ENCODE measurements around the gene GATD1.

Gene GATD1

GRCh38 chr11:799641-800316, 22.5 kb upstream of the GATD1 start:
- TF ChIP-seq KLF8 (tag by site-specific recombination; IDR thresholded peaks at IDR 0.05) (0 out of 2 replicates have a peak, but pooled peaks have one; percentile 23), HIC1 (tag by site-specific recombination; IDR thresholded peaks at IDR 0.05) (0 out of 2 replicates have a peak, but pooled peaks have one; percentile 15), ZNF146 (tag by site-specific recombination; IDR thresholded peaks at IDR 0.05) (no peak)
- Histone ChIP-seq H3K27ac (ENCODE audit: extremely low read depth, low read depth, low read length) (no peak overlapping the region), H3K9me3 (ENCODE audit: control insufficient read depth, insufficient read depth, low read depth, low read length) (no peaks in the 10 kb centered on the region), H3K36me3 (ENCODE audit: control insufficient read depth in 2 of 2, insufficient read depth in 1 of 2, low read length in 2 of 2) (peaks cover 0 to 54% of the 10 kb centered on the region in 2 experiments; a peak in 1 of 3 replicates), H3K4me3 (ENCODE audit: low read depth, low read length) (no peak overlapping the region), H3K4me1 (ENCODE audit: control insufficient read depth, insufficient read depth, low read length) (peaks cover 6% of the 10 kb centered on the region)
- ChIA-PET CTCF (interaction anchor here (1.2 kb wide), 1 partner anchor 11 kb away, joined by 6 read pairs; no protein-coding TSS in a partner anchor), POLR2A (interaction anchor here (1.3 to 1.5 kb wide), 2 partner anchors 9 to 21 kb away, joined by 3 read pairs; partner anchors contain the start of gene RPLP2)

- peak within 1 kb of the TSS; percentile 90 for H3K4me3 ChIP-seq (ENCODE audit: low read depth, low read length)
- ChIA-PET CTCF (interaction anchor here (1.2 kb wide), 1 partner anchor 13 kb away, joined by 6 read pairs; no protein-coding TSS in a partner anchor), POLR2A (interaction anchor here (0.6 to 0.7 kb wide), 2 partner anchors 8 to 15 kb away, joined by 3 read pairs; no protein-coding TSS in a partner anchor)
- H3K36me3 ChIP-seq (ENCODE audit: control insufficient read depth in 2 of 2, insufficient read depth in 1 of 2, low read length in 2 of 2) = peaks cover 0 to 60% of the 10 kb centered on the region in 2 experiments; a peak in 1 of 3 replicates
- peaks cover 6% of the 10 kb centered on the region for H3K4me1 ChIP-seq (ENCODE audit: control insufficient read depth, insufficient read depth, low read length)
- peak within 1 kb of the TSS; percentile 74; the same call in 1 of the 2 replicates for H3K27ac ChIP-seq (ENCODE audit: extremely low read depth, low read depth, low read length)
- no peaks in the 10 kb centered on the region for H3K9me3 ChIP-seq (ENCODE audit: control insufficient read depth, insufficient read depth, low read depth, low read length)
- TF ChIP-seq ZNF274 (IDR thresholded peaks at IDR 0.05; ENCODE audit: low read length) = no peak
- TF ChIP-seq ZNF274 (tag by site-specific recombination; IDR thresholded peaks at IDR 0.05; ENCODE audit: borderline replicate concordance) = no peak
- no peak for TF ChIP-seq ZNF529 (tag by site-specific recombination; IDR thresholded peaks at IDR 0.05; ENCODE audit: insufficient replicate concordance)
- TF ChIP-seq GLI4 (tag by site-specific recombination; IDR thresholded peaks at IDR 0.05) = no peak
- no peak for TF ChIP-seq ZNF623 (tag by site-specific recombination; IDR thresholded peaks at IDR 0.05)
- TF ChIP-seq ZNF639 (tag by site-specific recombination; IDR thresholded peaks at IDR 0.05) = no peak
- no peak for TF ChIP-seq ZNF10 (tag by site-specific recombination; IDR thresholded peaks at IDR 0.05)
- TF ChIP-seq ZNF830 (tag by site-specific recombination; IDR thresholded peaks at IDR 0.05; ENCODE audit: low read depth) = no peak
- no peak for TF ChIP-seq TSHZ1 (tag by site-specific recombination; IDR thresholded peaks at IDR 0.05; ENCODE audit: borderline replicate concordance)
- TF ChIP-seq ZNF701 (tag by site-specific recombination; IDR thresholded peaks at IDR 0.05) = no peak
- no peak for TF ChIP-seq ZNF202 (tag by site-specific recombination; IDR thresholded peaks at IDR 0.05; ENCODE audit: borderline replicate concordance)
- TF ChIP-seq ZNF239 (tag by site-specific recombination; IDR thresholded peaks at IDR 0.05) = no peak
- no peak for TF ChIP-seq ZNF416 (tag by site-specific recombination; IDR thresholded peaks at IDR 0.05)
- no peak for TF ChIP-seq HOXD13 (CRISPR knock-in tag; IDR thresholded peaks at IDR 0.05; ENCODE audit: borderline replicate concordance)
- TF ChIP-seq KLF8 (tag by site-specific recombination; IDR thresholded peaks at IDR 0.05) = no peak
- TF ChIP-seq ZNF121 (tag by site-specific recombination; IDR thresholded peaks at IDR 0.05) = no peak
- no peak for TF ChIP-seq ZBTB7A (tag by site-specific recombination; IDR thresholded peaks at IDR 0.05; ENCODE audit: low read depth)
- TF ChIP-seq KLF1 (tag by site-specific recombination; IDR thresholded peaks at IDR 0.05) = no peak
- no peak for TF ChIP-seq ZNF548 (tag by site-specific recombination; IDR thresholded peaks at IDR 0.05)
- no peak for TF ChIP-seq ZNF24 (tag by site-specific recombination; IDR thresholded peaks at IDR 0.05)
- no peak for TF ChIP-seq PRDM1 (tag by site-specific recombination; IDR thresholded peaks at IDR 0.05)
- TF ChIP-seq ZNF350 (tag by site-specific recombination; IDR thresholded peaks at IDR 0.05) = no peak
- TF ChIP-seq ZNF571 (tag by site-specific recombination; IDR thresholded peaks at IDR 0.05) = no peak
- no peak; the same call in 1 of the 2 replicates for TF ChIP-seq ZNF391 (tag by site-specific recombination; IDR thresholded peaks at IDR 0.05; ENCODE audit: borderline replicate concordance, low read depth)
- no peak for TF ChIP-seq ZNF221 (tag by site-specific recombination; IDR thresholded peaks at IDR 0.05; ENCODE audit: borderline replicate concordance)
- TF ChIP-seq ZNF248 (tag by site-specific recombination; IDR thresholded peaks at IDR 0.05) = no peak
Measured at GRCh38 chr11:798093-798713, 20.9 kb upstream of the GATD1 start, which contains the start of gene SLC25A22. TSS of gene SLC25A22 (minus strand) at chr11:798281. CDS start at chr11:795006, 3,275 bp downstream.

Measured in HEK293 (cell line).